ENCODE measurements around the gene NIPAL4.

DNA sequence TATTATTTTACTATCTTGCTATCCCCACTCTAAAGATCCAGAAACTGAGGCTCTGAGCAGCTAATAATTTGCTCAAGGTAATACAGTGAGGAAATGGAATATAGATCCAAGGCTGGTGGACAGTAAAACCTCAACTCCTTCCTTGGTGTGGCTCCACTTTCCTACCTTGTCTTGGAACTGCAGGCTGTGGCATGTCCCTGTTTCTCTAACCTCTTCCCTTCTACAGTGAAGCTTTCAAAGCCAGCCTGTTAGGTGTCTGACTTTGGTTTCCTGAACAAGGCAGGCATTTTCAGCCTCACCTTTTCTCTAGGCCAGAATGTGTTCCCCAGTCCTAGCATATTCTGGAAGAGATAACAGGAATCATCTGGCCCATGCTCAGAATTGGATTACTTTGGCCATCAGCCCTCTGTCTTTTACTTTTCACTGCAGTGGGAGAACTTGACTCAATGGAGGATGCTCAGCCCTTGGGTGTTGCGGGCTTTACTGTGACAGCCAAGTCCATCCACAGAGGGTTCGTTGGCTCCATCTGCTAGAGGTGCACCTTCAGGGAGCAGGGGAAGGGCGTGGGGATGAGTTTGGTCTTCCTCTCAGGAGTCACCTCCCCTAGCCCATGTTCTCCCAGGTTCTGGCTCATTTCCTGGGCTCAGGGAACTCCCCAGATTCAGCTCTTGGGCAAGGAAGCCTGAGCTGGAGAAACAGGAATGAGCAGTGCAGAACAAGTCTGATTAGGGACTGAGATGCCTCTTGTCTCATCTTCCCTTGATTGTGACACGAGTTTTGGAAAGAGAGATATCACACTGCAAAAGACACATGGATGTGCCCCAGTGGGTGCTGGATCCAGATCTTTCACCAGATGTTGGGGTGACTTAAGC is 1.1 kb downstream of the NIPAL4 start:
- TF ChIP-seq CTCF (conservative IDR thresholded peaks at IDR 0.05 in 1 of 2, IDR thresholded peaks at IDR 0.05 in 1 of 2; ENCODE audit: extremely low read depth in 1 of 2, insufficient read depth in 1 of 2, low read depth in 1 of 2, low read length in 2 of 2) (no peak), EZH2 (IDR thresholded peaks at IDR 0.05; ENCODE audit: borderline replicate concordance, low read length) (no peak)

Measured in mammary epithelial cell (primary cell).